ENCODE results near the gene CLOCK. TPM values are rescaled to one million over a fixed set of nuclear protein-coding genes. Genes with fewer than 3 reads are reported as not detected.
A peak's percentile ranks its signal among the peaks of the same experiment; 100 is the strongest.

Gene CLOCK
- total RNA-seq, 1 experiment from 2014 or later, result 36.6 TPM

DNA sequence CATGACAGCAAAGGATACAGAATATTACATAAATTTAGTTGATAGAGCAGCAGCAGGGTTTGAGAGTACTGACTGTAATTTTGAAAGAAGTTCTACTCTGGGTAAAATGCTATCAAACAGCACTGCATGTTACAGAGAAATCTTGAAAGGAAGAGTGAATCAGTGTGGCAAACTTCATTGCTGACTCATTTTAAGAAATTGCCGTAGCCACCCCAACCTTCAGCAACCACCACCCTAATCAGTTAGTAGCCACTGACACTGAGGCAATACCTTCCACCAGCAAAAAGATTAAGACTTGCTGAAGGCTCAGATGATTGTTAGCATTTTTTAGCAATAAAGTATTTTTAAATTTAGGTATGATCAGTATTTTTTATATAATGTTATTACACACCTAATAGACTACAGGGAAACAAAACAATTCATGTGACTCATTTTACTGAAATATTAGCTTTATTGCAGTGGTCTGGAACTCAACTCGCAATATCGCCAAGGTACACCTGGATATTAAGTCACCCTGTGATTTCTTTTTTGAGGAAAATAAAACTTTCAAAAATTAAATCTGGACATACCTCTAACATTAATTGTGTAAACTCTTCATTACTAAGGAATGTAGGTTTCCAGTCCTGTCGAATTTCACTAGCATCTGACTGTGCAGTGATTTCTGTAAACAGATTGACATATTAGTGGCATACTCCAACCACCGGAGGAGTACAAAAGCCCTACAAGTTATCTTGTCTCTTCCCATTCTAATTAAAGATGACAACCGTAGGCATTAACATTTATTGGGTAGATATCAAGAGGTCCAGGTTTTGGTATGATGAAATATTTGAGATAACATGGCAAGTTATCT is 71.1 kb downstream of the CLOCK start:
- no peak overlapping the region for H3K27ac ChIP-seq

DNA sequence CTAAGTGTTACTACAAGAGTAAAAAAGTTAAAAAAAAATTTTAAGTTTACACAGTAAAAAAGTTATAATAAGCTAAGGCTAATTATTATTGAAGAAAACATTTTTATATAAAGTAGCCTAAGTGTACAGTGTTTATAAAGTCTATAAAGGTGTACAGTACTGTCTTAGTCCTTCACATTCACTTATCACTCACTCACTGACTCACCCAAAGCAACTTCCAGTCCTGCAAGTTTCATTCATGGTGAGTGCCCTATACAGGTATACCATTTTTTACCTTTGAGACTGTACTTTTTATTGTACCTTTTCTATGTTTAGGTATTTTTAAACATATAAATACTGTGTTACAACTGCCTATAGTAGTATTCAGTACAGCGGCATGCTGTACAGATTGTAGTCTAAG is 76.7 kb downstream of the CLOCK start:
- H3K4me1 ChIP-seq, result peaks cover 12% of the 10 kb centered on the region; the same call in 1 of the 2 replicates
- no peaks in the 10 kb centered on the region for H3K27me3 ChIP-seq
- H3K27ac ChIP-seq, result no peak overlapping the region
- no peak overlapping the region for H3K4me3 ChIP-seq
- 0 out of 2 replicates have a peak, but pooled peaks cover 4% of the 10 kb centered on the region for H3K9me3 ChIP-seq (replicated peaks)
- peaks cover 12% of the 10 kb centered on the region for H3K36me3 ChIP-seq
- DNase-seq, result no peak

More for the DNA sequence above, 71.1 kb downstream of the CLOCK start:
- Histone ChIP-seq H3K9me3 (replicated peaks) (0 out of 2 replicates have a peak, but pooled peaks cover 4% of the 10 kb centered on the region), H3K4me3 (no peak overlapping the region), H3K36me3 (peaks cover 21% of the 10 kb centered on the region), H3K4me1 (no peaks in the 10 kb centered on the region), H3K27me3 (no peaks in the 10 kb centered on the region)
- DNase-seq, result no peak

DNA sequence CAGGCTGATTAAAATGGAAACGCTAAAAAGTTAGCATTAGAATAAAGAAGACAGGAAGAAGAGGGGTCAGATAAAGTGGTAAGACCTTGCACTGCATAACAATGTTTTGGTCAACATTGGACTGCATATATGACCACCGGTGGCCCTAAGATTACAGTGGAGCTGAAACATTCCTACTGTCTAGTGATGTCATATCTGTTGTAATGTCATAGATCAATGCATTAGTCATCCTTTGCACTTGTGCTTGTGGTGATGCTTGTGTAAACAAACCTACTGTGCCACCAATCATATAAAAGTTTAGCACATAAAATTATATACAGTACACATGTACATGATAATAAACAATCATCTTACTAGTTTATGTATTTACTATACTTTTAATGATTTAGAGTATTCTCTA is 78.0 kb downstream of the CLOCK start:
- Histone ChIP-seq H3K36me3 (peaks cover 9% of the 10 kb centered on the region), H3K27ac (no peak overlapping the region), H3K27me3 (no peaks in the 10 kb centered on the region), H3K4me3 (no peak overlapping the region), H3K9me3 (replicated peaks) (no peaks in the 10 kb centered on the region), H3K4me1 (peaks cover 12% of the 10 kb centered on the region; the same call in 1 of the 2 replicates)
- peak; percentile 20 to 53 for DNase-seq

DNA sequence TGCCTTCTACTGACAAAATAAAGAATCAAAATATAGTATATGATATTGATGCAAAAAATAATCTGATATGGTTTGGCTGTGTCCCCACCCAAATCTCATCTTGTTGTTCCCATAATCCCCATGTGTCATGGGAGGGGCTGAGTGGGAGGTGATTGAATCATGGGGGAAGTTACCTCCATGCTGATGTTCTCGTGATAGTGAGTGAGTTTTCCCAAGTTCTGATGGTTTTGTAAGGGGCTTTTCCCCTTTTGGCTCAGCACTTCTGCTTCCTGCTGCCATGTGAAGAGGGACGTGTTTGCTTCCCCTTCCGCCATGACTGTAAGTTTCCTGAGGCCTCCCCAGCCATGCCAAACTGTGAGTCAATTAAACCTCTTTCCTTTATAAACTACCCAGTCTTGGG is 80.7 kb downstream of the CLOCK start:
- Histone ChIP-seq H3K36me3 (peaks cover 13% of the 10 kb centered on the region), H3K27ac (no peak overlapping the region), H3K9me3 (replicated peaks) (no peaks in the 10 kb centered on the region), H3K4me3 (no peak overlapping the region), H3K27me3 (no peaks in the 10 kb centered on the region), H3K4me1 (peaks cover 12% of the 10 kb centered on the region; the same call in 1 of the 2 replicates)
- no peak for DNase-seq

DNA sequence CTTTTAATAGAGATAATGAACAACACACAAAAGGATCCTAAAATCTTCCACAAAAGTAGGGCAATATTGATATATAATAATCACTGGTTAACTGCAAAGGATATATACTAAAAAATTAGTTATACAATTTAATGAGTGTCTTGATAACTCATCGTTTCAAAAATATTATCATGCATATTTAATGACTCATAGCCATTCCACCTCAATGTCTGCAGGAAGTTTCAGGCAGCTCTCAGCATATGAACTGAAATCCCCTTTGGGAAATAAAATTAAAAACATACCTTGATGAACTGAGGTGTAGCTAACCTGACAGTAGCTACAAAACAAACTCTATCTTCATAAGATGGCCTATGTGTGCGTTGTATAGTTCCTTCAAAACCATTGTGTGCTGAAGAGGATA is 88.1 kb downstream of the CLOCK start:
- H3K4me1 ChIP-seq, result no peaks in the 10 kb centered on the region
- no peak for DNase-seq
- H3K4me3 ChIP-seq, result no peak overlapping the region
- no peaks in the 10 kb centered on the region for H3K9me3 ChIP-seq (replicated peaks)
- peaks cover 16% of the 10 kb centered on the region for H3K36me3 ChIP-seq
- H3K27ac ChIP-seq, result no peak overlapping the region
- H3K27me3 ChIP-seq, result no peaks in the 10 kb centered on the region

DNA sequence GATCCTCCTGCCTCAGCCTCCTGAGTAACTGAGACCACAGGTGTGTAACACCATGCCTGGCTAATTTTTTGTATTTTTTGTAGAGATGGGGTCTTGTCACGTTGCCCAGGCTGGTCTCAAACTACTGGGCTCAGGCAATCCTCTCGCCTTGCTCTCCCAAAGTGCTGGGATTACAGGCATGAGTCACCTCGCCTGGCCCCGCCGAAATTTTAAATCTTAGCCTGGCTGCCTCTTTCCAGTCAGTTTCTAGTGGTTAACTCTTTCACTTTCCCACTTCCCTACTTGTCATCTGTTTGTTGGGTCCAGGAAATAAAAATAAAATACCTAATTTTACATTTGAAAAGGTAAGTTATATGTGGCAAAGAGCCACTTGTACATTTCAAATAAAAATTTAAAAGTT is 88.5 kb downstream of the CLOCK start:
- H3K9me3 ChIP-seq (replicated peaks), result no peaks in the 10 kb centered on the region
- no peaks in the 10 kb centered on the region for H3K27me3 ChIP-seq
- peaks cover 14% of the 10 kb centered on the region for H3K36me3 ChIP-seq
- H3K4me3 ChIP-seq, result no peak overlapping the region
- H3K4me1 ChIP-seq, result no peaks in the 10 kb centered on the region
- DNase-seq, result peak in 1 of 2 experiments; percentile 19
- H3K27ac ChIP-seq, result no peak overlapping the region

DNA sequence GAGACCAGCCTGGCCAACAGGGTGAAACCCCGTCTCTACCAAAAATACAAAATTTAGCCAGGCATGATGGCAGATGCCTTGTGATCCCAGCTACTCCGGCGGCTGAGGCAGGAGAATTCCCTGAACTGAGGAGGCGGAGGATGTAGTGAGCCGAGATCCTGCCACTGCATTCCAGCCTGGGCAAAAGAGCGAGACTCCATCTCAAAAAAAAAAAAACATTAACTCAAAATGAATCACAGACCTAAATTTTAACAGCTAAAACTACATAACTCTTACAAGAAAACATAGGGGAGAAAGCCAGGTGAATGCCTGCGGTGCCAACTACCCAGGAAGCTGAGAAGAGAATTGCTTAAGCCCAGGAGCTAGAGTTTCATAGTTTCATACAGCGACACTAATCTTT is 96.1 kb downstream of the CLOCK start:
- no peak for DNase-seq
- H3K4me3 ChIP-seq, result no peak overlapping the region
- H3K36me3 ChIP-seq, result peaks cover 58% of the 10 kb centered on the region
- no peaks in the 10 kb centered on the region for H3K27me3 ChIP-seq
- H3K27ac ChIP-seq, result no peak overlapping the region
- H3K9me3 ChIP-seq (replicated peaks), result no peaks in the 10 kb centered on the region
- no peaks in the 10 kb centered on the region for H3K4me1 ChIP-seq

DNA sequence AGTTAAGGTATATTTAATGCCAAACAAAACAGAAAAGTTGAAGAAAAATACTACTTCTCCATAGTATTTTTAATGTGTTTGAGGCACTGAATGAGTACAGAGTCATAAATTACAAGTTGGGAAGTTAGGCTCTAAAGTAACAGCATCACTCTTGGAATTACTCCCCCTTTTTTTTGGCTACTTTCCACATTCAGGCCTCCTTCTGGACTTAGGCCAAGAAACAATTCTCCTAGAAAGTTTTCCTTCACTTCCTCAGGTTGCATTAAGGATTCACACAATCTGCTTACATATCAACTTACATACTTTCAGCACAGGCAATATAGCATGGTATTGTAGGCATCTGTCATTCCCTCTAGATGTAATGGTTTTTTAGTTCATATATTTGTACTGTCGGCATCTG is 98.9 kb downstream of the CLOCK start:
- no peak overlapping the region for H3K4me3 ChIP-seq
- H3K27ac ChIP-seq, result no peak overlapping the region
- no peak for DNase-seq
- no peaks in the 10 kb centered on the region for H3K4me1 ChIP-seq
- H3K9me3 ChIP-seq (replicated peaks), result no peaks in the 10 kb centered on the region
- H3K36me3 ChIP-seq, result peaks cover 52% of the 10 kb centered on the region
- no peaks in the 10 kb centered on the region for H3K27me3 ChIP-seq

DNA sequence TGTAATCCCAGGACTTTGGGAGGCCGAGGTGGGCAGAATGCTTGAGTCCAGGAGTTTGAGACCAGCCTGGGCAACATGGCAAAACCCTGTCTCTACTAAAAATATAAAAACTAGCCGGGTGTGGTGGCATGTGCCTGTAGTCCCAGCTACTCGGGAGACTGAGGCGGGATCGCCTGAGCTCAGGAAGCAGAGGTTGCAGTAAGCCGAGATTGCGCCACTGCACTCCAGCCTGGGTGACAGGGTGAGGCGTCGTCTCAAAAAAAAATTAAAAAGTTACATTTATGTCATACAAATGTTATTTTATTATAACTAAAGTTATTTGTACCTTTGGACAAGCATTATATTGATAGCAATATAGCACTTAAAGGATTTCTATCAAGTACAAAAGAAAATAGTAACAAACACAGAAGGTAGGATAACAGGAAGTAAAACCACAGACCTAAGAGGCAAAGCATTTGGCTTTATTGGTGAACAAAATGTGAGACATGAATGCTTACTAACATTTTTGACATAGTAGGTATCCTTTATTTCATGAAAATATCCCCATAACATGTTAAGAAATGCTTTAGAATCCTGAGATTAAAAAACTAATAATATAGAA is 99.5 kb downstream of the CLOCK start:
- Histone ChIP-seq H3K9me3 (replicated peaks) (no peaks in the 10 kb centered on the region), H3K27me3 (no peaks in the 10 kb centered on the region), H3K27ac (no peak overlapping the region), H3K4me1 (no peaks in the 10 kb centered on the region), H3K36me3 (peaks cover 46% of the 10 kb centered on the region), H3K4me3 (no peak overlapping the region)
- DNase-seq, result no peak

DNA sequence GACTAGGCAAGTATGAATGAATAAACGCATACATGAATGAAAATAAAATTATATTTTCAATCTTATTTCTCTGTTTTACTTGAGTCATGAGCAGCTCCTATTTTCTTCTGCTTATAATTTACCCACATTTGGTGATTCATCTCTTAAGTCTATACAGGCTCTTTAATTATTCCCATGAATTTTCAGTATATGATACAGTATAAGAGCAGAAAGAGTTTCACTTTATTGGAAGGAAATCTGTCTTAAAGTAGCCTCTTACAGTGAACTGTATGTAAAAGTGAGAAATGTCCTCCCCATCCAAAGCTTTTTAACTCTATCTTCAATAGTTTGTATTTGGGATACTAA is 100.2 kb downstream of the CLOCK start:
- DNase-seq, result no peak
- Histone ChIP-seq H3K27ac (no peak overlapping the region), H3K4me1 (no peaks in the 10 kb centered on the region), H3K9me3 (replicated peaks) (no peaks in the 10 kb centered on the region), H3K36me3 (peaks cover 48% of the 10 kb centered on the region), H3K4me3 (no peak overlapping the region), H3K27me3 (no peaks in the 10 kb centered on the region)

DNA sequence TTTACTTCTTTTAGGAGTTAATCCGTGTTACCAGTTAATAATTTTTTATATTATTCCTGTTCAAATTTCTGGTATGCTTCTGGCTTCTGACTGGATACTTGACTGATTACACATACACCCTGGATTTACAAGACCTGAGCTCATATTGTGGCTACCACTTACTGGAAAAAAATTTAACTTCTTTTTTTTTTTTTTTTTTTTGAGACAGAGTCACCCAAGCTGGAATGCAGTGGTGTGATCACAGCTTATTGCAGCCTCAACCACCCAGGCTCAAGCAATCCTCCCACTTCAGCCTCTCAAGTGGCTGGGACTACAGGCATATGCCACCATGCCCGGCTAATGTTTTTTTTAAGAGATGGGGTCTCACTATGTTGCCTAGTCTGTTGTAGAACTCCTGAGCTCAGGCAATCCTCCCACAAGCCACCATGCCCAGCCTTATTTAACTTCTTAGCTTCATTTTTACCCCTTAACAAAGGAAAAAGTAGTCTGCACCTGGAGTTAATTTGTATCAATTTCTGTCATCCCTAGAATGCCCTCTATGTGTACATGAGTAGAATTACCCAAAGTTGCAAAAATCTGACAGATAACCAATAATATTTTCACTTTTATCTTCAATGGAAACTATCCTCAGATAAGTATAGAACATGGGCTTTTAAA is 100.7 kb downstream of the CLOCK start:
- no peak for DNase-seq
- H3K36me3 ChIP-seq, result peaks cover 49% of the 10 kb centered on the region

DNA sequence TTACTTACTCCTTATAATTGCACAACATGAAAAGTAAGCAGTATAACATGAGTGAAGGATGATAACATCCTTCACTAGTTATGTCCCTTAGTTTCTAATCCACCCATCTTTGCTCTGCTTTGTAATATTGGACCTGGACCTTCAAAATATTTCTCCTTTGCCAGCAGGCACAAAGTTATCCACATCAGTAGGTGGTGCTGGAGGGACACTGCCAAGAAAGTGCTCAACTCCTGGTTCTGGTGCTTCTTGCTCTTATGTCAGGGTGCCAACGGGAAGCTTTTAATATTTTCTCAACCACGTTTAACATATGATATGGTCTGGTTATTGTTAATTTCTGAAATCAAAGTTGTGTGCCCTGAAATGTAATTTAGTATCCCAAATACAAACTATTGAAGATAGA is 101.9 kb downstream of the CLOCK start:
- H3K36me3 ChIP-seq, result peaks cover 55% of the 10 kb centered on the region
- no peak overlapping the region for H3K4me3 ChIP-seq
- H3K4me1 ChIP-seq, result no peaks in the 10 kb centered on the region
- H3K9me3 ChIP-seq (replicated peaks), result no peaks in the 10 kb centered on the region
- H3K27ac ChIP-seq, result no peak overlapping the region
- H3K27me3 ChIP-seq, result no peaks in the 10 kb centered on the region
- peak in 1 of 2 experiments; percentile 28 for DNase-seq

More for the DNA sequence above, 100.7 kb downstream of the CLOCK start:
- Histone ChIP-seq H3K4me1 (no peaks in the 10 kb centered on the region), H3K9me3 (replicated peaks) (no peaks in the 10 kb centered on the region), H3K4me3 (no peak overlapping the region), H3K27me3 (no peaks in the 10 kb centered on the region), H3K27ac (no peak overlapping the region)

DNA sequence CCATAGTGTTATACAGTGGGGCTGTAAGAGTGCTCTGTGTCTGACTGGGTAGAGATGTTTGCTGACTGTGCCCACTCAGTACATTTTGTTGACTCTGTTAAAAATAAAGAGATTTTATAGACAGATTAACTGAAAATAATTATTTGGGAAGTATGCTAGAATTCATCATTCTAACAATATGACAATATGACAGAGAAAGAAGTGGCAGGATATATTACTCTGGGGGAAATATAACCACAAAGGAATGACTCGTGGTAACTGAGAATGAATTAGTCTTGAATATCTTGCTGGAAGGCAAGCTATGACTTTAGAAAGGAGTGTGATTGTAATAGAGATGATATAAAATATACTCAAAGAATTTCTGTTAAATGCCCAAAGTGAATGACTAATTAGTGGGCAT is 104.2 kb downstream of the CLOCK start:
- no peak overlapping the region for H3K4me3 ChIP-seq
- no peaks in the 10 kb centered on the region for H3K9me3 ChIP-seq (replicated peaks)
- H3K27me3 ChIP-seq, result no peaks in the 10 kb centered on the region
- no peak overlapping the region for H3K27ac ChIP-seq
- no peak for DNase-seq
- no peaks in the 10 kb centered on the region for H3K4me1 ChIP-seq
- peaks cover 49% of the 10 kb centered on the region for H3K36me3 ChIP-seq

DNA sequence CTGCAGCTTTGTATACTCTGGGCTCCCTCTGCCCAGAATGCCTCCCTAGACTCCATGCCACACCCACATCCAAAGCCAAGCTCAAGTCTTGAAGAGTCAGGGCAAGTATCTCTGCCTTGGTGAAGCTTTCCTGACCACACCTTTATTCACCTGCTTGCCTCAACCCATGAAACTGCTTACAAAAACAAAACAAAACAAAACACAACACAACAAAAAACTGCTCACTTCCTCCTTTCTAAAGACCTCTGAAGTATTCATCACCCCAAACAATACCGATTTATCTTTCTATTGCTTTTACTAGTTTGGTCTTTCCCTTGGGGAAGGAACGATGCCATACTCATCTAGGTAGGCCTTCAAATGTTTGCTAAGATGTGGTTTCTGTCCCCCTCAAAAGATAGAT is 105.9 kb downstream of the CLOCK start:
- no peaks in the 10 kb centered on the region for H3K9me3 ChIP-seq (replicated peaks)
- no peak overlapping the region for H3K4me3 ChIP-seq
- DNase-seq, result no peak
- peaks cover 55% of the 10 kb centered on the region for H3K36me3 ChIP-seq
- H3K4me1 ChIP-seq, result no peaks in the 10 kb centered on the region
- no peak overlapping the region for H3K27ac ChIP-seq
- no peaks in the 10 kb centered on the region for H3K27me3 ChIP-seq

DNA sequence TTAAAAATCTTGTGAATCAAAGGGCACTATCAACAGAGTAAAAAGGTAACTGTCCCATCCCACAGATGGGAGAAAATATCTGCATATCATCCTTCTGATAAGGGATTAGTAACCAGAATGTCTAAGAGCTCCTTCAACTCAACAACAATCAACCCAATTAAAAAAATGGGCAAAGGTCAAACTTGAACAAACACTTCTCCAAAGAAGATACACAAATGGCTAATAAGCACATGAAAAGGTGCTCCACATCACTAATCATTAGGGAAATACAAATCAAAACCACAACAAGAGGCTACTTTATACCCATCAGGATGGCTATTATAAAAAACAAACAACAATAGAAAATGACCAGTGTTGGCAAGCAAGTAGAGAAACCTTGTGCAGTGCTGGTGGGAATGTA is 107.7 kb downstream of the CLOCK start:
- Histone ChIP-seq H3K4me1 (no peaks in the 10 kb centered on the region), H3K4me3 (no peak overlapping the region), H3K36me3 (peaks cover 66% of the 10 kb centered on the region), H3K9me3 (replicated peaks) (no peaks in the 10 kb centered on the region), H3K27ac (no peak overlapping the region), H3K27me3 (no peaks in the 10 kb centered on the region)
- no peak for DNase-seq
